ENCODE measurements around the gene TLL1. TPM values are rescaled to one million over a fixed set of nuclear protein-coding genes. Genes with fewer than 3 reads are reported as not detected.
A peak's percentile ranks its signal among the peaks of the same experiment; 100 is the strongest.

Gene TLL1
- total RNA-seq, 6 experiments from 2014 or later: 0.12 to 0.92 (median 0.32) TPM; not detected in 2

DNA sequence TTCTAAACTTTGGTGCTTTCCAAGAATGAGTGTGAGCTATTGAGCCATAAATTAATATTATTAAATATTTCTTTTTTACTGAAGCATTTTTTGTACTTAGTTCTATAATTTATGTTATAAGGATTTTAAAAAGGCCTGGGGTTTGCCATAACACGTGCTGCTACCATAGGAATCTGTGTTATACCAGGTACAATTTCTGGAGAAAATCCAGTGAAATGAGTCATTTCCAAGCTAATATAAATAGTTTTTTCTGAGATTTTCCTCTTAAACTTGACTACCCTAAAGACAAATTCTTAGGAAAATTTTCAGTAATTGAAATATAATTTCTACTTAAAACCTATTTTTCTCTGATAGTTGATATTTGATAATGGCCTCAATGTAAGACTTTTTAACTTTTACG, 130.8 kb downstream of the TLL1 start:
- Mint-ChIP-seq H3K27ac (no peak overlapping the region), H3K9me3 (no peaks in the 10 kb centered on the region), H3K36me3 (ENCODE audit: low read depth) (no peaks in the 10 kb centered on the region; the same call in 1 of the 2 replicates), H3K27me3 (ENCODE audit: insufficient read depth) (no peaks in the 10 kb centered on the region), H3K4me1 (ENCODE audit: low read depth) (no peaks in the 10 kb centered on the region), H3K4me3 (no peak overlapping the region)
- TF ChIP-seq, protein P1, sequence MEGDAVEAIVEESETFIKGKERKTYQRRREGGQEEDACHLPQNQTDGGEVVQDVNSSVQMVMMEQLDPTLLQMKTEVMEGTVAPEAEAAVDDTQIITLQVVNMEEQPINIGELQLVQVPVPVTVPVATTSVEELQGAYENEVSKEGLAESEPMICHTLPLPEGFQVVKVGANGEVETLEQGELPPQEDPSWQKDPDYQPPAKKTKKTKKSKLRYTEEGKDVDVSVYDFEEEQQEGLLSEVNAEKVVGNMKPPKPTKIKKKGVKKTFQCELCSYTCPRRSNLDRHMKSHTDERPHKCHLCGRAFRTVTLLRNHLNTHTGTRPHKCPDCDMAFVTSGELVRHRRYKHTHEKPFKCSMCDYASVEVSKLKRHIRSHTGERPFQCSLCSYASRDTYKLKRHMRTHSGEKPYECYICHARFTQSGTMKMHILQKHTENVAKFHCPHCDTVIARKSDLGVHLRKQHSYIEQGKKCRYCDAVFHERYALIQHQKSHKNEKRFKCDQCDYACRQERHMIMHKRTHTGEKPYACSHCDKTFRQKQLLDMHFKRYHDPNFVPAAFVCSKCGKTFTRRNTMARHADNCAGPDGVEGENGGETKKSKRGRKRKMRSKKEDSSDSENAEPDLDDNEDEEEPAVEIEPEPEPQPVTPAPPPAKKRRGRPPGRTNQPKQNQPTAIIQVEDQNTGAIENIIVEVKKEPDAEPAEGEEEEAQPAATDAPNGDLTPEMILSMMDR (IDR thresholded peaks at IDR 0.05): no peak
- no peak for DNase-seq

GRCh38 chr4:166006217-166006616, 133.2 kb downstream of the TLL1 start:
- DNase-seq: no peak
- TF ChIP-seq, protein P1 (IDR thresholded peaks at IDR 0.05): no peak

DNA sequence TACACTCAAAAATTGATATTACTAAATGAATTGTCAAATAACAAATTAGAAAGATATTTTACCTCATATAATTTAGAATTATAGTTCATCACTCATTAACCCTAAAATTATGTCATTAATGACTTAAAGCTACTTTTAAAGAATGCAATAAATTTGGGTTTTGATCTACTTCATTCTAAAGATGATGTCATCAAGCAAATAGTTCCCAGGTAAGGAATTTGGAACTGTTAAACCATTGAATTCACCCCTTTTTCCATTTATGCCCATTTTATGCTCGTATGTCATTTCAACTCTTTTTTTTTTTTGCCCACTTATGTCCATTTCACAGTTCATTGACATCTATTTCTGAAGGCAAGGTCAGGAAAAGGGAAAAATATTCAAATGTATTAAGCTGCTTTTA, 135.5 kb downstream of the TLL1 start:
- Mint-ChIP-seq H3K36me3 (ENCODE audit: low read depth) (no peaks in the 10 kb centered on the region; the same call in 1 of the 2 replicates), H3K4me3 (no peak overlapping the region), H3K27ac (no peak overlapping the region), H3K9me3 (no peaks in the 10 kb centered on the region), H3K27me3 (ENCODE audit: insufficient read depth) (peaks cover 1% of the 10 kb centered on the region; the same call in 1 of the 2 replicates), H3K4me1 (ENCODE audit: low read depth) (peaks cover 18% of the 10 kb centered on the region)
- DNase-seq: no peak
- TF ChIP-seq, protein P1 (IDR thresholded peaks at IDR 0.05): no peak

More at GRCh38 chr4:166006217-166006616, 133.2 kb downstream of the TLL1 start:
- H3K4me1 Mint-ChIP-seq (ENCODE audit: low read depth): no peaks in the 10 kb centered on the region
- no peak overlapping the region for H3K4me3 Mint-ChIP-seq
- no peaks in the 10 kb centered on the region for H3K27me3 Mint-ChIP-seq (ENCODE audit: insufficient read depth)
- no peaks in the 10 kb centered on the region for H3K9me3 Mint-ChIP-seq
- no peak overlapping the region for H3K27ac Mint-ChIP-seq
- H3K36me3 Mint-ChIP-seq (ENCODE audit: low read depth): no peaks in the 10 kb centered on the region; the same call in 1 of the 2 replicates

DNA sequence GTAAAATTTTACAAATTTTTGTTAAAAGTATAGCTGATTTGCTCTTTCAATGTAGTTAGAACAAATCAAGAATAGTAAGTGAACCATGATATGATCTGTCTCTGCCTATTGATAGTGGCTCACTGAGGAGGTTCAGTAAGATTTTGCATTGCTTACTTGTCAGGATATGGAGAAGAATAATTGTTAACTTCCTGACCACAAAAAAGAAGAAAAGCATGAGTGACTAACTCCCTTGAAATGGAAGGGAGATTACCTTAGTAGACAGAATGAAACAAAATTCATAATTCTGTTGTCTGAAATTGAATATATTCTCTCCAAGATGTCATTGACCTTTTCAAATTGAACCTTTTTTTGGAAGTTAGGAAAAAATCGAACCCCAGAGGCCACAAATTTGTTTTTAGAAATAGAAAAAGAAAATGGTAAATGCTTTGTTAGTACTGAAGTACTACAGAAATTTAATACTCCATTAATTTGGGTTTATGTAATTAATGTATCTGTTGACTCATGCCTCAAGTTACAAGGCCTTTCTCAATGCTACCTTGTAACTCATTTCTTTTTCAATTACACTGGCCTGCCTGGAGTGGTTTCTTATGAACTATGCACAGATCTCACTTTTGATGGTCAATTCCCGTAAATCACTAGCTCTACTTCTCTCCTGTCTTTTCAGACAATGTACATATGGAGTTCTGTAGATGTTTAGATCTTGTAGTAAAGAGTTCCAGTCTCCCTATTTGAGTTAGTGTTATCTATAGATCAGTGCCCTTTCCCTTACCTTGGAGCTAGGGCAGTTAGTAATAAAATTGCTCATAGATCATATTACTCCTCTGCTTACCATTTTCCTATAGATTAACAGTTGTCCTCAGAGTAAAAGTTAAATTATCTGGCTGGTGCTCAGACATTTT, 139.3 kb downstream of the TLL1 start:
- peak; percentile 37 for DNase-seq
- peak overlapping the region; percentile 2; the same call in 1 of the 2 replicates for H3K27ac Mint-ChIP-seq
- H3K9me3 Mint-ChIP-seq: no peaks in the 10 kb centered on the region
- peaks cover 18% of the 10 kb centered on the region for H3K4me1 Mint-ChIP-seq (ENCODE audit: low read depth)
- TF ChIP-seq, protein P1 (IDR thresholded peaks at IDR 0.05): no peak
- peak overlapping the region; percentile 40 for H3K4me3 Mint-ChIP-seq
- H3K36me3 Mint-ChIP-seq (ENCODE audit: low read depth): no peaks in the 10 kb centered on the region
- H3K27me3 Mint-ChIP-seq (ENCODE audit: insufficient read depth): peaks cover 1% of the 10 kb centered on the region; the same call in 1 of the 2 replicates

GRCh38 chr4:166014411-166014810, 141.4 kb downstream of the TLL1 start:
- Mint-ChIP-seq H3K4me3 (no peak overlapping the region), H3K36me3 (ENCODE audit: low read depth) (no peaks in the 10 kb centered on the region), H3K27ac (no peak overlapping the region)

More at GRCh38 chr4:166014411-166014810, 141.4 kb downstream of the TLL1 start:
- Mint-ChIP-seq H3K9me3 (no peaks in the 10 kb centered on the region; the same call in 1 of the 2 replicates), H3K27me3 (ENCODE audit: insufficient read depth) (peaks cover 1% of the 10 kb centered on the region; the same call in 1 of the 2 replicates), H3K4me1 (ENCODE audit: low read depth) (peaks cover 29% of the 10 kb centered on the region)
- no peak for DNase-seq
- TF ChIP-seq, protein P1 (IDR thresholded peaks at IDR 0.05): no peak

Measured in HFFc6 (cell line).